DND-41 (cell line): ENCODE measurements around the gene UTF1.

Experiments
- ATAC-seq: fragments of 200-7000 bp; cut with Tn5 transposase; 3 replicates; pipeline ENCODE4 v1.9.1; 2021; ENCODE audit warnings: low read depth; ENCODE audit not compliant: insufficient read depth
- DNase-seq: peaks from one replicate; pipeline ENCODE4 v3.0.0-alpha.2; 2020
- H2AFZ ChIP-seq: 2 replicates; pipeline ENCODE4 v1.6.0; 2012; ENCODE audit warnings: low read depth, low read length
- H3K27ac ChIP-seq: 2 replicates; pipeline ENCODE4 v1.5.1; 2012; ENCODE audit warnings: low read length, inconsistent platforms
- H3K27me3 ChIP-seq: fragments of 200-600 bp; sonication (generic); 2 replicates; pipeline ENCODE4 v1.6.0; 2012; ENCODE audit warnings: low read length, mild to moderate bottlenecking, inconsistent platforms; ENCODE audit not compliant: insufficient read depth, poor library complexity
- H3K36me3 ChIP-seq: 2 replicates; pipeline ENCODE4 v1.5.1; 2012; ENCODE audit warnings: low read length, inconsistent platforms; ENCODE audit not compliant: insufficient read depth
- H3K4me1 ChIP-seq: 2 replicates; pipeline ENCODE4 v1.5.1; 2012; ENCODE audit warnings: mild to moderate bottlenecking, low read length; ENCODE audit not compliant: insufficient read depth
- H3K4me2 ChIP-seq: 2 replicates; pipeline ENCODE4 v1.6.0; 2012; ENCODE audit warnings: mild to moderate bottlenecking, moderate library complexity, low read length, inconsistent platforms; ENCODE audit not compliant: insufficient read depth
- H3K4me3 ChIP-seq, 2 experiments: fragments of 200-600 bp in 1 of 2; shearing (Covaris generic) in 1 of 2; 2 replicates each; pipeline ENCODE4 v1.5.1; 2012 to 2016; ENCODE audit warnings: inconsistent platforms in 2 of 2, low read length in 2 of 2, mild to moderate bottlenecking in 2 of 2, low read depth in 1 of 2, moderate library complexity in 1 of 2
- H3K79me2 ChIP-seq: 2 replicates; pipeline ENCODE4 v1.6.0; 2012; ENCODE audit warnings: low read length, inconsistent platforms; ENCODE audit not compliant: insufficient read depth
- H3K9ac ChIP-seq: 2 replicates; pipeline ENCODE4 v1.6.0; 2012; ENCODE audit warnings: low read depth, mild to moderate bottlenecking, inconsistent platforms, low read length, moderate library complexity
- H3K9me3 ChIP-seq: 2 replicates; pipeline ENCODE4 v1.5.1; 2012; ENCODE audit warnings: low read length, moderate library complexity, mild to moderate bottlenecking, inconsistent platforms; ENCODE audit not compliant: insufficient read depth, severe bottlenecking
- H4K20me1 ChIP-seq: 2 replicates; pipeline ENCODE4 v1.6.0; 2012; ENCODE audit warnings: low read length; ENCODE audit not compliant: insufficient read depth
- CTCF ChIP-seq: IDR thresholded peaks from 2 replicates; pipeline ENCODE4 v1.5.1; 2012; ENCODE audit warnings: borderline replicate concordance, low read length, moderate library complexity, mild to moderate bottlenecking; ENCODE audit not compliant: poor library complexity, severe bottlenecking; ENCODE audit errors: extremely low read depth
- EZH2 ChIP-seq: IDR thresholded peaks from 3 replicates; pipeline ENCODE4 v1.6.1; 2012; ENCODE audit warnings: borderline replicate concordance, low read depth, mild to moderate bottlenecking, moderate library complexity, low read length, inconsistent platforms; ENCODE audit not compliant: severe bottlenecking

Gene UTF1

GRCh38 chr10:133207627-133208026 lies 22.4 kb upstream of the UTF1 start:
- Histone ChIP-seq H3K4me3 (no peak overlapping the region), H3K9me3 (no peaks in the 10 kb centered on the region), H4K20me1 (peaks cover 7% of the 10 kb centered on the region; the same call in 1 of the 2 replicates), H3K4me2 (no peak overlapping the region), H3K36me3 (no peaks in the 10 kb centered on the region), H2AFZ (no peak overlapping the region), H3K27ac (no peak overlapping the region), H3K27me3 (no peaks in the 10 kb centered on the region), H3K9ac (no peak overlapping the region), H3K4me1 (no peaks in the 10 kb centered on the region), H3K79me2 (no peaks in the 10 kb centered on the region)
- TF ChIP-seq EZH2, result no peak
- no peak for TF ChIP-seq CTCF
- no peak for DNase-seq
- ATAC-seq, result no peak

GRCh38 chr10:133208466-133208865 lies 21.6 kb upstream of the UTF1 start:
- no peak for ATAC-seq
- Histone ChIP-seq H3K4me3 (no peak overlapping the region), H3K27me3 (no peaks in the 10 kb centered on the region), H3K9ac (no peak overlapping the region), H3K4me2 (no peak overlapping the region), H4K20me1 (peaks cover 7% of the 10 kb centered on the region; the same call in 1 of the 2 replicates), H3K79me2 (no peaks in the 10 kb centered on the region), H3K9me3 (no peaks in the 10 kb centered on the region), H3K4me1 (no peaks in the 10 kb centered on the region), H3K36me3 (no peaks in the 10 kb centered on the region), H2AFZ (no peak overlapping the region), H3K27ac (no peak overlapping the region)
- no peak for DNase-seq
- TF ChIP-seq CTCF, result no peak

GRCh38 chr10:133209117-133209516 lies 20.9 kb upstream of the UTF1 start:
- H3K27me3 ChIP-seq, result no peaks in the 10 kb centered on the region
- H3K9me3 ChIP-seq, result no peaks in the 10 kb centered on the region
- ATAC-seq (no peak), DNase-seq (no peak)
- H3K4me1 ChIP-seq, result no peaks in the 10 kb centered on the region
- no peak overlapping the region for H2AFZ ChIP-seq
- no peaks in the 10 kb centered on the region for H3K79me2 ChIP-seq
- H3K9ac ChIP-seq, result no peak overlapping the region
- H3K36me3 ChIP-seq, result no peaks in the 10 kb centered on the region
- peaks cover 7% of the 10 kb centered on the region; the same call in 1 of the 2 replicates for H4K20me1 ChIP-seq
- H3K27ac ChIP-seq, result no peak overlapping the region
- no peak overlapping the region for H3K4me3 ChIP-seq
- no peak for TF ChIP-seq EZH2
- TF ChIP-seq CTCF, result no peak
- no peak overlapping the region for H3K4me2 ChIP-seq

- TF ChIP-seq EZH2 (no peak), CTCF (no peak)
- DNase-seq, result no peak
These were observed 20.4 kb upstream of the UTF1 start for GRCh38 chr10:133209641-133210040.

More at GRCh38 chr10:133209641-133210040, 20.4 kb upstream of the UTF1 start:
- ATAC-seq, result no peak
- no peak overlapping the region for H3K9ac ChIP-seq
- no peaks in the 10 kb centered on the region for H3K4me1 ChIP-seq
- no peak overlapping the region for H3K4me3 ChIP-seq
- no peak overlapping the region for H3K27ac ChIP-seq
- H2AFZ ChIP-seq, result no peak overlapping the region
- H3K4me2 ChIP-seq, result no peak overlapping the region
- no peaks in the 10 kb centered on the region for H3K36me3 ChIP-seq
- H3K27me3 ChIP-seq, result no peaks in the 10 kb centered on the region
- no peaks in the 10 kb centered on the region for H3K79me2 ChIP-seq
- H3K9me3 ChIP-seq, result no peaks in the 10 kb centered on the region
- peaks cover 7% of the 10 kb centered on the region; the same call in 1 of the 2 replicates for H4K20me1 ChIP-seq
